ENCODE results near the gene APP.
"Not testable (repeated sequence)": the region's sequence is repeated elsewhere in the genome, so short reads cannot be mapped to it uniquely, and the experiment has no call there.

APP gene

DNA sequence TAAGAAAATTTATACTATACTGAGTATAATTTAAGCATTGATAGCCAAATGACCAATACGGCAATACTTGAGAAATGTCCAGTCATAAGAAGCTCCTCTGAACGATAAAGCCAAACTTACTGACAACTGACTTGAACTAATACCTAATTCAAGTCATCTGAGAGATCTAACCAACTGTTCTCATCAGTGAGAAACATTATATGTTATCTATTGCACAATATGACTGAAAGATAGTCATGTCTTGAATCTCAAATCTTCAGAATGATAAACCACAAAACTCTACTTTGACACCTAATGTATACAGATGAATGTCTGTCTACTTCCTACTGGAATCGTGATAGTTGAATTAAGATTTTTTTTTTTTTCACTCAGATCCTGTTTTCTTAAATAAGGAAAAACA lies 39.0 kb downstream of the APP start:
- TF ChIP-seq EZH2phosphoT487 (conservative IDR thresholded peaks at IDR 0.05; ENCODE audit: low read length), result no peak
- TF ChIP-seq CTCF (IDR thresholded peaks at IDR 0.05; ENCODE audit: insufficient read depth, low read length, poor library complexity, severe bottlenecking), result no peak
- H3K9me3 ChIP-seq (ENCODE audit: insufficient read depth, low read length), result no peaks in the 10 kb centered on the region
- H4K20me1 ChIP-seq (ENCODE audit: low read depth, low read length), result no peaks in the 10 kb centered on the region
- no peaks in the 10 kb centered on the region for H3K9me2 ChIP-seq (replicated peaks; ENCODE audit: insufficient read depth, low read length)
- H3K9ac ChIP-seq (ENCODE audit: low read length), result no peak overlapping the region
- H3K27me3 ChIP-seq (ENCODE audit: low read length), result no peaks in the 10 kb centered on the region
- no peaks in the 10 kb centered on the region for H3F3A ChIP-seq (ENCODE audit: insufficient read depth)
- no peak overlapping the region for H3K27ac ChIP-seq (ENCODE audit: low read depth, low read length)
- H3K36me3 ChIP-seq (ENCODE audit: low read length), result no peaks in the 10 kb centered on the region
- no peak overlapping the region for H3K4me3 ChIP-seq (ENCODE audit: insufficient read depth, low read length, poor library complexity, severe bottlenecking)
- no peak overlapping the region for H3K4me2 ChIP-seq (ENCODE audit: low read depth, low read length, poor library complexity, severe bottlenecking)
- no peaks in the 10 kb centered on the region for H3K79me2 ChIP-seq (ENCODE audit: insufficient read depth, low read length)
- no peak overlapping the region for H2AFZ ChIP-seq (ENCODE audit: low read depth, low read length, severe bottlenecking)

DNA sequence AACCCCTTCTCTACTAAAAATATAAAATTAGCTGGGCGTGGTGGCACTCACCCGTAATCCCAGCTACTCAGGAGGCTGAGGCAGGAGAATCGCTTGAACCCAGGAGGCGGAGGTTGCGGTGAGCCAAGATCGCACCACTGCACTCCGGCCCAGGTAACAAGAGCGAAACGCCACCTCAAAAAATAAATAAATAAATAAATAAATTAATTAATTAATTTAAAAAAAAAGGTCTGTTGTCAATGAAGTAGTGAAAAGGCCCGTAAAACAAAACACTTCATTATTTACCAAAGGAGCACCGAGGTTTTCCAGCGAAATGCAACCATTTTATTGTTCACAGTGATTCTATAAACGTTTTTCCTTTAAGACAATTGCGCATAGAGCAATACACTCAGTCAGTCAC lies 39.5 kb downstream of the APP start:
- H3K9me2 ChIP-seq (replicated peaks; ENCODE audit: insufficient read depth, low read length); H3F3A ChIP-seq (ENCODE audit: insufficient read depth); H3K9me3 ChIP-seq (ENCODE audit: insufficient read depth, low read length); H3K4me3 ChIP-seq (ENCODE audit: insufficient read depth, low read length, poor library complexity, severe bottlenecking); H3K79me2 ChIP-seq (ENCODE audit: insufficient read depth, low read length); H2AFZ ChIP-seq (ENCODE audit: low read depth, low read length, severe bottlenecking); H3K36me3 ChIP-seq (ENCODE audit: low read length); H3K9ac ChIP-seq (ENCODE audit: low read length); H4K20me1 ChIP-seq (ENCODE audit: low read depth, low read length); H3K27me3 ChIP-seq (ENCODE audit: low read length); H3K27ac ChIP-seq (ENCODE audit: low read depth, low read length); H3K4me2 ChIP-seq (ENCODE audit: low read depth, low read length, poor library complexity, severe bottlenecking): not testable (repeated sequence)

DNA sequence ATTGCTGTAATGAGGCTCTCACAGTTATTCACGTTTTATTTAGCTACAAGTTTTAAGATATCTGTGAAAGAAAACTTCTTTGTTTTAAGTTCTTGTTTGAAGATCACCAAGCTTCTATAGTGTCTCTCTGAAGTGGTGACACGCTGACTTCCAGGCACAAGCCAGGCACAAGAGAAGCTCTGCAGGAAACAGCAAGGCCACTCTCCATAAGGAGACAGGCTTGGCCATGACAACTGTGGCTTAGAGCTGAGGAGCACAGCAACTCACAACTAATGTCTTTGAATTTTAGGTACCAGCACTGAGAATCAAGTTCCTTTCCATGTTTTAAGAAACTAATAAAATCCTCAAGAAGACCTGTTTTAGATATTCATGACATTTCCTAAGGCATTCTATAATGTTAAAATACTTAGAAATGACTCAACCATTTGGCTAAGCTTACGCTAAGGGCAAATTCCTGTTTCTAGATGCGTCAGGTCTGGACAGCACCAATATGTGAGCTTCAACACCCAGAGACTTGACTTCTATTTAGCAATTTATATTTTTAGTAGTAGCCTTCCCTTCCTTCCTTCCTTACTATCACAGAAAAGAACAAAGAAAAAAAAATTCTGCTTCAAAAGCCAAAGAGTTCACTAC lies 40.2 kb downstream of the APP start:
- TF ChIP-seq CTCF (IDR thresholded peaks at IDR 0.05; ENCODE audit: insufficient read depth, low read length, poor library complexity, severe bottlenecking), result no peak
- no peak for TF ChIP-seq EZH2phosphoT487 (conservative IDR thresholded peaks at IDR 0.05; ENCODE audit: low read length)
- H3K27me3 ChIP-seq (ENCODE audit: low read length), result no peaks in the 10 kb centered on the region
- no peak overlapping the region for H3K27ac ChIP-seq (ENCODE audit: low read depth, low read length)
- no peaks in the 10 kb centered on the region for H3K9me2 ChIP-seq (replicated peaks; ENCODE audit: insufficient read depth, low read length)
- no peaks in the 10 kb centered on the region for H3K9me3 ChIP-seq (ENCODE audit: insufficient read depth, low read length)
- H3K36me3 ChIP-seq (ENCODE audit: low read length), result no peaks in the 10 kb centered on the region
- no peak overlapping the region for H2AFZ ChIP-seq (ENCODE audit: low read depth, low read length, severe bottlenecking)
- no peaks in the 10 kb centered on the region for H3F3A ChIP-seq (ENCODE audit: insufficient read depth)
- no peaks in the 10 kb centered on the region for H4K20me1 ChIP-seq (ENCODE audit: low read depth, low read length)
- H3K9ac ChIP-seq (ENCODE audit: low read length), result no peak overlapping the region
- no peak overlapping the region for H3K4me2 ChIP-seq (ENCODE audit: low read depth, low read length, poor library complexity, severe bottlenecking)
- H3K79me2 ChIP-seq (ENCODE audit: insufficient read depth, low read length), result no peaks in the 10 kb centered on the region
- H3K4me3 ChIP-seq (ENCODE audit: insufficient read depth, low read length, poor library complexity, severe bottlenecking), result no peak overlapping the region

GRCh38 chr21:26127918-26128317 lies 42.7 kb downstream of the APP start:
- Histone ChIP-seq H3K9ac (ENCODE audit: low read length) (no peak overlapping the region), H3F3A (ENCODE audit: insufficient read depth) (no peaks in the 10 kb centered on the region), H3K79me2 (ENCODE audit: insufficient read depth, low read length) (no peaks in the 10 kb centered on the region), H3K36me3 (ENCODE audit: low read length) (no peaks in the 10 kb centered on the region), H3K9me2 (replicated peaks; ENCODE audit: insufficient read depth, low read length) (no peaks in the 10 kb centered on the region), H2AFZ (ENCODE audit: low read depth, low read length, severe bottlenecking) (no peak overlapping the region), H3K4me3 (ENCODE audit: insufficient read depth, low read length, poor library complexity, severe bottlenecking) (no peak overlapping the region), H3K4me2 (ENCODE audit: low read depth, low read length, poor library complexity, severe bottlenecking) (no peak overlapping the region), H3K27me3 (ENCODE audit: low read length) (no peaks in the 10 kb centered on the region), H4K20me1 (ENCODE audit: low read depth, low read length) (no peaks in the 10 kb centered on the region), H3K9me3 (ENCODE audit: insufficient read depth, low read length) (no peaks in the 10 kb centered on the region), H3K27ac (ENCODE audit: low read depth, low read length) (no peak overlapping the region)
- no peak for TF ChIP-seq EZH2phosphoT487 (conservative IDR thresholded peaks at IDR 0.05; ENCODE audit: low read length)
- no peak for TF ChIP-seq CTCF (IDR thresholded peaks at IDR 0.05; ENCODE audit: insufficient read depth, low read length, poor library complexity, severe bottlenecking)
